ENCODE measurements around the gene RAB31. TPM values are rescaled to one million over a fixed set of nuclear protein-coding genes. Genes with fewer than 3 reads are reported as not detected.

RAB31 gene
- total RNA-seq, 1 experiment from 2014 or later, result 6.1 TPM

DNA sequence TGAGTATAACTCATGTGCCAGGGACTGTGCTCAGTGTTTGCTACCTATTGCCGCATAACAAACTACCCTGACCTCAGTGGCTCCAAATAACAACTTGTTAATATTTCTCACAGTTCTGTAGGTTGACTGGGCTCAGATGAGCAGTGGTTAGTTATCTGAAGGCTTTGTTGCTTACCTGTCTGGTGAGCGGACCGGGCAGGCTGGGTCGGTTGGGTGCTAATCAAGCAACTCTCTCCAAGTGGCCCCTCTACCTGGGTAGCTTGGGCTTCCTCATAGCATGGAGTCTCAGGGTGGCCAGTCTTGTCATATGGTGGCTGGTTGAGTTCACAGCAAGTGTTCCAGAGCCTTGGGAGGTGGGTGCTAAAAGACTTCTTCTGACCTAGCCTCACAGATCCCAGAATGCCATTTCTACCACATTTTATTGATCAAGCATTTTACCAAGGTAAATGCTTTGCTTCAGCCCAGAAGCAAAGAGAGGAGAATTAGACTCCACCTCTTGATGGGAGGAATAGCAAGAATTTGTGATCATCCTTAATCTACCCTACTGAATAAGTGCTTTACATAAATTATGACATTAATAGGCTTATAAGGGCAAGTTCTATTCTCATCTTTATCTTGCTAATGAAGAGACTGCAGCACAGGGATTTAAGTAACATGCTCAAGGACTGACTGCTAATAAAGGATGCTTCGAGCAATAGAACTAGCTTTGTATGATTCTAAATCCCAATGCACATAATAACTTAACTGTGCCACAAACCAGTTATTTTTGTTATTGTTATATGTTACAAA, 16.9 kb downstream of the RAB31 start:
- no peak for DNase-seq (ENCODE audit: low spot score)
- Histone ChIP-seq H3K9me3 (ENCODE audit: low read depth, low read length, poor library complexity, severe bottlenecking) (no peaks in the 10 kb centered on the region), H3K36me3 (ENCODE audit: insufficient read depth, low read length, poor library complexity, severe bottlenecking) (no peaks in the 10 kb centered on the region), H3K4me3 (ENCODE audit: low read depth, low read length, poor library complexity, severe bottlenecking) (no peak overlapping the region), H3K4me1 (ENCODE audit: insufficient read depth, low read length, poor library complexity, severe bottlenecking) (peaks cover 5% of the 10 kb centered on the region), H3K27ac (ENCODE audit: low read depth, low read length, poor library complexity, severe bottlenecking) (no peak overlapping the region), H3K27me3 (replicated peaks; ENCODE audit: insufficient read depth, low read depth, low read length, poor library complexity) (no peaks in the 10 kb centered on the region)
- no TSS peak for BruUV-seq (replicated peaks)
- no peak for TF ChIP-seq EZH2 (IDR thresholded peaks at IDR 0.05; ENCODE audit: borderline replicate concordance, low read depth, low read length, poor library complexity, severe bottlenecking)
- TF ChIP-seq, protein P1, sequence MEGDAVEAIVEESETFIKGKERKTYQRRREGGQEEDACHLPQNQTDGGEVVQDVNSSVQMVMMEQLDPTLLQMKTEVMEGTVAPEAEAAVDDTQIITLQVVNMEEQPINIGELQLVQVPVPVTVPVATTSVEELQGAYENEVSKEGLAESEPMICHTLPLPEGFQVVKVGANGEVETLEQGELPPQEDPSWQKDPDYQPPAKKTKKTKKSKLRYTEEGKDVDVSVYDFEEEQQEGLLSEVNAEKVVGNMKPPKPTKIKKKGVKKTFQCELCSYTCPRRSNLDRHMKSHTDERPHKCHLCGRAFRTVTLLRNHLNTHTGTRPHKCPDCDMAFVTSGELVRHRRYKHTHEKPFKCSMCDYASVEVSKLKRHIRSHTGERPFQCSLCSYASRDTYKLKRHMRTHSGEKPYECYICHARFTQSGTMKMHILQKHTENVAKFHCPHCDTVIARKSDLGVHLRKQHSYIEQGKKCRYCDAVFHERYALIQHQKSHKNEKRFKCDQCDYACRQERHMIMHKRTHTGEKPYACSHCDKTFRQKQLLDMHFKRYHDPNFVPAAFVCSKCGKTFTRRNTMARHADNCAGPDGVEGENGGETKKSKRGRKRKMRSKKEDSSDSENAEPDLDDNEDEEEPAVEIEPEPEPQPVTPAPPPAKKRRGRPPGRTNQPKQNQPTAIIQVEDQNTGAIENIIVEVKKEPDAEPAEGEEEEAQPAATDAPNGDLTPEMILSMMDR (conservative IDR thresholded peaks at IDR 0.05; ENCODE audit: low read depth, low read length), result no peak
- CTCF ChIA-PET, result no interaction called here
- intact Hi-C loops (cut with micrococcal nuclease; ENCODE audit: unreplicated experiment), result no loop called here
- POLR2A ChIA-PET (ENCODE audit: low non-redundant PET), result no interaction called here

DNA sequence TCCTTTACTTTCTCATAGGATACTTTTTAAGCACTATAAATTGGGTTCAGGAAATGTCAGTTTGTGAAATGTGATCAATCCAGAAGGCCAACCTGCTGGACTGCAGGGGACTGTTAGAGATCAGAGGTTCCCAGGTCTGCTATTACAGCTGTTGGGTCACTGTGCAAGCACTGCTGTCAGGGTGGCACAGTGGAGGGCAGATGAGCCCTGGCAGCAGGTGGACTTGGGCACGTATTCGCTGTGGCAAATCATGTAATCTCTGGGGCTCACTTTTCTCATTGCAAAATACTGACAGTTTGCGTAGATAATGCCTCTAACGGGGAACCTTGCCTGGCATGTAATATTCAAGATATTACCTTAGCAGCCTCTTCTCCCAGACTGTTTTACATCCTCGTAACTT, 18.1 kb downstream of the RAB31 start:
- ChIA-PET POLR2A (ENCODE audit: low non-redundant PET) (no interaction called here), CTCF (no interaction called here)
- peaks cover 5% of the 10 kb centered on the region for H3K4me1 ChIP-seq (ENCODE audit: insufficient read depth, low read length, poor library complexity, severe bottlenecking)
- no TSS peak for BruUV-seq (replicated peaks)
- no peaks in the 10 kb centered on the region for H3K9me3 ChIP-seq (ENCODE audit: low read depth, low read length, poor library complexity, severe bottlenecking)
- DNase-seq (ENCODE audit: low spot score), result no peak
- H3K4me3 ChIP-seq (ENCODE audit: low read depth, low read length, poor library complexity, severe bottlenecking), result no peak overlapping the region
- TF ChIP-seq, protein P1 (conservative IDR thresholded peaks at IDR 0.05; ENCODE audit: low read depth, low read length), result no peak
- no peak for TF ChIP-seq EZH2 (IDR thresholded peaks at IDR 0.05; ENCODE audit: borderline replicate concordance, low read depth, low read length, poor library complexity, severe bottlenecking)
- no peak overlapping the region for H3K27ac ChIP-seq (ENCODE audit: low read depth, low read length, poor library complexity, severe bottlenecking)
- no peaks in the 10 kb centered on the region for H3K27me3 ChIP-seq (replicated peaks; ENCODE audit: insufficient read depth, low read depth, low read length, poor library complexity)
- H3K36me3 ChIP-seq (ENCODE audit: insufficient read depth, low read length, poor library complexity, severe bottlenecking), result no peaks in the 10 kb centered on the region
- intact Hi-C loops (cut with micrococcal nuclease; ENCODE audit: unreplicated experiment), result no loop called here

DNA sequence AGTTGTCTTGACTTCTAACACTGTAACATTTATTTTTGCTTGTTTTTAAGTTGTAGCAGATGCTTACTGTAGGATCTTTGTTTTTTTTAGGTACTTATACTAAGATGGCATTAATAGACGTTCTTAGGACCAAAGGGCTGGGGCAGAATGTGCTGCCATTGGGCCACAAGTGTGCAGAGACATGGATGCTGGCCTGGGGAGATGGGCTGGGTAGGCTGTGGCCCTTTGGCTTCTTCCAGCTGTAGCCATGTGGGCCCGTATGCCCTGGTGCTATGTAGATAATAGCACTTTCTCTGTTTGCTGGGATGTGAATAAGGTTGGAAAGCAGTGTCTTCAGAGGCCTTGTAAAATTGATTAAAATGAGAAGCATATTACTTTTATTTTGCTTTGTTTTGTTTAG, 18.8 kb downstream of the RAB31 start:
- Histone ChIP-seq H3K27me3 (replicated peaks; ENCODE audit: insufficient read depth, low read depth, low read length, poor library complexity) (no peaks in the 10 kb centered on the region), H3K4me1 (ENCODE audit: insufficient read depth, low read length, poor library complexity, severe bottlenecking) (peaks cover 5% of the 10 kb centered on the region), H3K9me3 (ENCODE audit: low read depth, low read length, poor library complexity, severe bottlenecking) (no peaks in the 10 kb centered on the region), H3K36me3 (ENCODE audit: insufficient read depth, low read length, poor library complexity, severe bottlenecking) (no peaks in the 10 kb centered on the region), H3K4me3 (ENCODE audit: low read depth, low read length, poor library complexity, severe bottlenecking) (no peak overlapping the region), H3K27ac (ENCODE audit: low read depth, low read length, poor library complexity, severe bottlenecking) (no peak overlapping the region)
- POLR2A ChIA-PET (ENCODE audit: low non-redundant PET), result no interaction called here
- intact Hi-C loops (cut with micrococcal nuclease; ENCODE audit: unreplicated experiment), result no loop called here
- TF ChIP-seq, protein P1 (conservative IDR thresholded peaks at IDR 0.05; ENCODE audit: low read depth, low read length), result no peak
- no peak for TF ChIP-seq EZH2 (IDR thresholded peaks at IDR 0.05; ENCODE audit: borderline replicate concordance, low read depth, low read length, poor library complexity, severe bottlenecking)
- CTCF ChIA-PET, result no interaction called here
- no TSS peak for BruUV-seq (replicated peaks)
- DNase-seq (ENCODE audit: low spot score), result no peak
